GM18873 (cell line): ENCODE measurements around the gene ANKRD28.
"Not testable (repeated sequence)": the region's sequence is repeated elsewhere in the genome, so short reads cannot be mapped to it uniquely, and the experiment has no call there.

ENCODE experiments used
- ATAC-seq: cut with Tn5 transposase; IDR thresholded peaks from one replicate; pipeline ENCODE4 v1.9.1; 2021; ENCODE audit warnings: mild to moderate bottlenecking, moderate library complexity, moderate number of reproducible peaks; ENCODE audit not compliant: unreplicated experiment, low FRiP score

The ANKRD28 gene

GRCh38 chr3:15778332-15778858, 19.4 kb downstream of the ANKRD28 start:
- no peak for ATAC-seq

- ATAC-seq, result not testable (repeated sequence)
Observed at GRCh38 chr3:15774931-15775560, 22.7 kb downstream of the ANKRD28 start.

GRCh38 chr3:15771444-15771843, 26.3 kb downstream of the ANKRD28 start:
- ATAC-seq, result no peak

GRCh38 chr3:15769256-15769915, 28.4 kb downstream of the ANKRD28 start:
- ATAC-seq, result no peak

- peak; percentile 93 for ATAC-seq
Observed at GRCh38 chr3:15768421-15769255, 29.1 kb downstream of the ANKRD28 start.

- no peak for ATAC-seq
Observed at GRCh38 chr3:15766406-15766805, 31.4 kb downstream of the ANKRD28 start.

- no peak for ATAC-seq
Observed at GRCh38 chr3:15758295-15758694, 39.5 kb downstream of the ANKRD28 start.

- ATAC-seq, result no peak
Observed at GRCh38 chr3:15757824-15758223, 40.0 kb downstream of the ANKRD28 start.

- ATAC-seq, result no peak
Observed at GRCh38 chr3:15756505-15756904, 41.3 kb downstream of the ANKRD28 start.

GRCh38 chr3:15755780-15756179, 42.0 kb downstream of the ANKRD28 start:
- no peak for ATAC-seq

- no peak for ATAC-seq
Observed at GRCh38 chr3:15755181-15755580, 42.6 kb downstream of the ANKRD28 start.

- no peak for ATAC-seq
Observed at GRCh38 chr3:15754047-15754446, 43.7 kb downstream of the ANKRD28 start.

- no peak for ATAC-seq
Observed at GRCh38 chr3:15753056-15753710, 44.6 kb downstream of the ANKRD28 start.

- no peak for ATAC-seq
Observed at GRCh38 chr3:15750879-15751278, 46.9 kb downstream of the ANKRD28 start.

- no peak for ATAC-seq
Observed at GRCh38 chr3:15750143-15750542, 47.6 kb downstream of the ANKRD28 start.

GRCh38 chr3:15745896-15746295, 51.9 kb downstream of the ANKRD28 start:
- ATAC-seq, result not testable (repeated sequence)

GRCh38 chr3:15744176-15744575, 53.6 kb downstream of the ANKRD28 start:
- ATAC-seq, result no peak

- ATAC-seq, result no peak
Observed at GRCh38 chr3:15743587-15744009, 54.2 kb downstream of the ANKRD28 start.

GRCh38 chr3:15742236-15742635, 55.5 kb downstream of the ANKRD28 start:
- ATAC-seq, result not testable (repeated sequence)

GRCh38 chr3:15738616-15739005, 59.2 kb downstream of the ANKRD28 start:
- not testable (repeated sequence) for ATAC-seq

- ATAC-seq, result no peak
Observed at GRCh38 chr3:15731024-15731423, 66.8 kb downstream of the ANKRD28 start.
